Measurements from ENCODE around the gene TRPM4.

DNA sequence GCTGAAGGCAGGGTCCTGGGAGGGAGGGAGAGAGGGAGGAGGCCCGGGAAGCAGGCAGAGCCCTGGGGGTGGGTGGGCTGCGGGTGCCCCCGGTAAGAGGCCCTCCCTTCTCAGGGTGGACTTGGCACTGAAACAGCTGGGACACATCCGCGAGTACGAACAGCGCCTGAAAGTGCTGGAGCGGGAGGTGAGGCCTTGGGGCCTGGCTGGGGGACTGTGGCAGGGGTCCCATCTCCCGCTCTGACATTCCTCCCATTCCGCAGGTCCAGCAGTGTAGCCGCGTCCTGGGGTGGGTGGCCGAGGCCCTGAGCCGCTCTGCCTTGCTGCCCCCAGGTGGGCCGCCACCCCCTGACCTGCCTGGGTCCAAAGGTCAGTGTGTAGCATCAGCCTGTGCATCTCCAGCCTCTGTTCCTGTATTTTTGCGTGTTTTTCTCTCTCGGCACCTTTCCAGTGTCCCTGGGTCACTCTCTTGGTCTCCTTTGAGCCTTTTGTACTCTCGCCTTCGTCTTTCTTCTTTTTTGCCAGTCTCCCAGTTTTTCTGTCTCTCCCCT lies 53.4 kb downstream of the TRPM4 start:
- TF ChIP-seq, protein P1, sequence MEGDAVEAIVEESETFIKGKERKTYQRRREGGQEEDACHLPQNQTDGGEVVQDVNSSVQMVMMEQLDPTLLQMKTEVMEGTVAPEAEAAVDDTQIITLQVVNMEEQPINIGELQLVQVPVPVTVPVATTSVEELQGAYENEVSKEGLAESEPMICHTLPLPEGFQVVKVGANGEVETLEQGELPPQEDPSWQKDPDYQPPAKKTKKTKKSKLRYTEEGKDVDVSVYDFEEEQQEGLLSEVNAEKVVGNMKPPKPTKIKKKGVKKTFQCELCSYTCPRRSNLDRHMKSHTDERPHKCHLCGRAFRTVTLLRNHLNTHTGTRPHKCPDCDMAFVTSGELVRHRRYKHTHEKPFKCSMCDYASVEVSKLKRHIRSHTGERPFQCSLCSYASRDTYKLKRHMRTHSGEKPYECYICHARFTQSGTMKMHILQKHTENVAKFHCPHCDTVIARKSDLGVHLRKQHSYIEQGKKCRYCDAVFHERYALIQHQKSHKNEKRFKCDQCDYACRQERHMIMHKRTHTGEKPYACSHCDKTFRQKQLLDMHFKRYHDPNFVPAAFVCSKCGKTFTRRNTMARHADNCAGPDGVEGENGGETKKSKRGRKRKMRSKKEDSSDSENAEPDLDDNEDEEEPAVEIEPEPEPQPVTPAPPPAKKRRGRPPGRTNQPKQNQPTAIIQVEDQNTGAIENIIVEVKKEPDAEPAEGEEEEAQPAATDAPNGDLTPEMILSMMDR (conservative IDR thresholded peaks at IDR 0.05; ENCODE audit: low read length), result no peak
- no peak for TF ChIP-seq EZH2phosphoT487 (IDR thresholded peaks at IDR 0.05; ENCODE audit: borderline replicate concordance, low read depth, low read length)

Measured in OCI-LY7 (cell line).